ENCODE measurements around the gene TCERG1.
"Not testable (repeated sequence)": the region's sequence is repeated elsewhere in the genome, so short reads cannot be mapped to it uniquely, and the experiment has no call there.

The TCERG1 gene

GRCh38 chr5:146544232-146544631 is 97.1 kb downstream of the TCERG1 start:
- no peak for DNase-seq (ENCODE audit: extremely low spot score)
- TF ChIP-seq CTCF (IDR thresholded peaks at IDR 0.05; ENCODE audit: control extremely low read depth, extremely low read depth, low read depth, missing control alignments) = no peak
- ChIA-PET POLR2A (no interaction called here), CTCF (interaction anchor here (5.3 to 6.6 kb wide), 2 partner anchors 12 to 421 kb away, joined by 75 to 88 read pairs; no protein-coding TSS in a partner anchor)

- TF ChIP-seq CTCF (IDR thresholded peaks at IDR 0.05; ENCODE audit: control extremely low read depth, extremely low read depth, low read depth, missing control alignments) = no peak
- ChIA-PET POLR2A (no interaction called here), CTCF (interaction anchor here (0.7 to 3.2 kb wide), 8 partner anchors 10 to 640 kb away, joined by 3 to 15 read pairs (median 4); no protein-coding TSS in a partner anchor)
- no peak for DNase-seq (ENCODE audit: extremely low spot score)
Measured at GRCh38 chr5:146548781-146549449, 101.8 kb downstream of the TCERG1 start.

GRCh38 chr5:146549615-146550014 is 102.5 kb downstream of the TCERG1 start:
- TF ChIP-seq CTCF (IDR thresholded peaks at IDR 0.05; ENCODE audit: control extremely low read depth, extremely low read depth, low read depth, missing control alignments) = no peak
- ChIA-PET CTCF (interaction anchor here (0.7 to 3.2 kb wide), 7 partner anchors 11 to 639 kb away, joined by 3 to 15 read pairs (median 3); no protein-coding TSS in a partner anchor), POLR2A (no interaction called here)
- no peak for DNase-seq (ENCODE audit: extremely low spot score)

- CTCF ChIA-PET = interaction anchor here (0.7 to 4.4 kb wide), 2 partner anchors 11 to 12 kb away, joined by 3 to 16 read pairs; no protein-coding TSS in a partner anchor
- POLR2A ChIA-PET = no interaction called here
- DNase-seq (ENCODE audit: extremely low spot score) = no peak
- TF ChIP-seq CTCF (IDR thresholded peaks at IDR 0.05; ENCODE audit: control extremely low read depth, extremely low read depth, low read depth, missing control alignments) = no peak
Measured at GRCh38 chr5:146553446-146553845, 106.3 kb downstream of the TCERG1 start.

GRCh38 chr5:146556884-146557283 is 109.8 kb downstream of the TCERG1 start:
- POLR2A ChIA-PET; DNase-seq (ENCODE audit: extremely low spot score): not testable (repeated sequence)
- CTCF ChIA-PET = interaction anchor here (1.2 to 4.4 kb wide), 2 partner anchors 11 to 15 kb away, joined by 4 to 16 read pairs; no protein-coding TSS in a partner anchor

GRCh38 chr5:146560205-146560812 is 113.2 kb downstream of the TCERG1 start:
- ChIA-PET POLR2A (no interaction called here), CTCF (no interaction called here)
- TF ChIP-seq CTCF (IDR thresholded peaks at IDR 0.05; ENCODE audit: control extremely low read depth, extremely low read depth, low read depth, missing control alignments) = no peak
- no peak for DNase-seq (ENCODE audit: extremely low spot score)
